Liver (tissue), 9 donors: ENCODE data around the gene RASGRP2. TPM values are rescaled to one million over a fixed set of nuclear protein-coding genes. Genes with fewer than 3 reads are reported as not detected.

Experiments
- DNase-seq: peaks from one replicate; pipeline ENCODE4 v3.0.0-alpha.2; 2017; ENCODE audit warnings: low spot score
- H3K27ac ChIP-seq, 2 donors: one replicate each; pipeline ENCODE4 v1.7.0; 2013; ENCODE audit warnings: inconsistent platforms in 2 of 2, low read length in 2 of 2, control low read depth in 1 of 2, low read depth in 1 of 2, mild to moderate bottlenecking in 1 of 2
- H3K27me3 ChIP-seq, 4 donors: one replicate each; pipeline versions ENCODE4 v1.6.1 to v1.7.0; 2013; ENCODE audit warnings: low read length in 3 of 4, inconsistent platforms in 1 of 4, mild to moderate bottlenecking in 1 of 4, moderate library complexity in 1 of 4; ENCODE audit not compliant: control insufficient read depth in 4 of 4, insufficient read depth in 4 of 4
- H3K36me3 ChIP-seq, 4 donors: one replicate each; pipeline versions ENCODE4 v1.6.1 to v1.7.0; 2013; ENCODE audit warnings: low read length in 3 of 4, mild to moderate bottlenecking in 3 of 4, low read depth in 1 of 4, moderate library complexity in 1 of 4; ENCODE audit not compliant: control insufficient read depth in 4 of 4, insufficient read depth in 3 of 4
- H3K4me1 ChIP-seq, 4 donors: one replicate each; pipeline versions ENCODE4 v1.6.1 to v1.7.0; 2013; ENCODE audit warnings: low read length in 3 of 4, mild to moderate bottlenecking in 3 of 4, moderate library complexity in 1 of 4; ENCODE audit not compliant: control insufficient read depth in 4 of 4, insufficient read depth in 4 of 4
- H3K4me3 ChIP-seq, 3 donors: one replicate each; pipeline versions ENCODE4 v1.6.1 to v1.7.0; 2013; ENCODE audit warnings: low read length in 3 of 3, control low read depth in 1 of 3, low read depth in 1 of 3, mild to moderate bottlenecking in 1 of 3
- H3K9ac ChIP-seq, 2 donors: one replicate each; pipeline ENCODE4 v1.7.0; 2013; ENCODE audit warnings: low read length in 2 of 2, mild to moderate bottlenecking in 2 of 2, moderate library complexity in 2 of 2, control low read depth in 1 of 2, low read depth in 1 of 2
- H3K9me3 ChIP-seq, 4 donors: one replicate each; pipeline versions ENCODE4 v1.6.1 to v1.7.0; 2013; ENCODE audit warnings: low read length in 3 of 4; ENCODE audit not compliant: control insufficient read depth in 4 of 4
- ATF3 ChIP-seq: IDR thresholded peaks from 2 replicates; pipeline ENCODE4 v1.6.1; 2016; ENCODE audit warnings: antibody characterized with exemption
- FOXA2 ChIP-seq: IDR thresholded peaks from 2 replicates; pipeline ENCODE4 v1.6.1; 2016; ENCODE audit warnings: antibody characterized with exemption
- GABPA ChIP-seq, 2 donors: IDR thresholded peaks in 1 of 2; conservative IDR thresholded peaks in 1 of 2; 2 replicates each; pipeline ENCODE4 v1.6.1; 2016; ENCODE audit warnings: antibody characterized with exemption in 2 of 2, mild to moderate bottlenecking in 1 of 2, moderate library complexity in 1 of 2
- HNF4A ChIP-seq, 2 donors: conservative IDR thresholded peaks; 2 replicates each; pipeline ENCODE4 v1.6.1; 2016; ENCODE audit warnings: antibody characterized with exemption in 2 of 2, mild to moderate bottlenecking in 2 of 2
- HNF4G ChIP-seq: IDR thresholded peaks from 2 replicates; pipeline ENCODE4 v1.6.1; 2016; ENCODE audit warnings: antibody characterized with exemption
- JUND ChIP-seq, 2 donors: IDR thresholded peaks; 2 replicates each; pipeline ENCODE4 v1.6.1; 2016; ENCODE audit warnings: antibody characterized with exemption in 2 of 2
- MAX ChIP-seq: IDR thresholded peaks from 2 replicates; pipeline ENCODE4 v1.6.1; 2016; ENCODE audit warnings: antibody characterized with exemption
- RAD21 ChIP-seq, 2 donors: IDR thresholded peaks; 2 replicates each; pipeline ENCODE4 v1.6.1; 2016; ENCODE audit warnings: antibody characterized with exemption in 2 of 2, mild to moderate bottlenecking in 2 of 2
- RXRA ChIP-seq, 2 donors: IDR thresholded peaks; 2 replicates each; pipeline ENCODE4 v1.6.1; 2017 to 2018; ENCODE audit warnings: antibody characterized with exemption in 2 of 2, mild to moderate bottlenecking in 1 of 2
- SP1 ChIP-seq: IDR thresholded peaks from 2 replicates; pipeline ENCODE4 v1.6.1; 2018; ENCODE audit warnings: antibody characterized with exemption, mild to moderate bottlenecking
- TAF1 ChIP-seq: conservative IDR thresholded peaks from 2 replicates; pipeline ENCODE4 v1.6.1; 2016; ENCODE audit warnings: antibody characterized with exemption, mild to moderate bottlenecking
- YY1 ChIP-seq: IDR thresholded peaks from 2 replicates; pipeline ENCODE4 v1.6.1; 2016; ENCODE audit warnings: antibody characterized with exemption, mild to moderate bottlenecking
- WGBS: extraction: QIAGEN DNeasy Blood & Tissue Kit; methylation state at CpG from one replicate; pipeline ENCODE4 v1.1.7; 2013; 5-methylcytosine and 5-hydroxymethylcytosine counted together
- polyA plus RNA-seq, 2 donors: library from polyadenylated mRNA; stranded (reverse) in 1 of 2; unstranded in 1 of 2; fragments of 200-250 nt in 1 of 2; fragments of >200 nt in 1 of 2; fragmentation: Nextera tagmentation in 1 of 2; extraction: Ambion mirVana in 1 of 2; gene quantifications; one replicate each; pipeline versions ENCODE4 v1.2.1 to v1.2.3, GENCODE V29; 2013 to 2015
- total RNA-seq, 2 donors: library from RNA; depleted of rRNA; stranded (reverse); fragments of >200 nt; gene quantifications; one replicate each; pipeline ENCODE4 v1.2.3, GENCODE V29; 2014
- TF ChIP-seq, protein P1 (sequence below): IDR thresholded peaks from 2 replicates; pipeline ENCODE4 v1.6.1; 2016; ENCODE audit warnings: antibody characterized with exemption
- TF ChIP-seq, protein P2 (sequence below): fragments of 150-350 bp; IDR thresholded peaks from 2 replicates; pipeline ENCODE4 v1.5.1; 2017; ENCODE audit warnings: improper control_type of control experiment, low read depth, low read length; ENCODE audit not compliant: missing input control
- donor health status: healthy.
- donor health status: healthy.
- donor health status: healthy.
- donor health status: healthy.
- donor health status: healthy.

The RASGRP2 gene
- total and polyA plus RNA-seq, 4 donors = 2.7 to 14.9 (median 8.7) TPM

DNA sequence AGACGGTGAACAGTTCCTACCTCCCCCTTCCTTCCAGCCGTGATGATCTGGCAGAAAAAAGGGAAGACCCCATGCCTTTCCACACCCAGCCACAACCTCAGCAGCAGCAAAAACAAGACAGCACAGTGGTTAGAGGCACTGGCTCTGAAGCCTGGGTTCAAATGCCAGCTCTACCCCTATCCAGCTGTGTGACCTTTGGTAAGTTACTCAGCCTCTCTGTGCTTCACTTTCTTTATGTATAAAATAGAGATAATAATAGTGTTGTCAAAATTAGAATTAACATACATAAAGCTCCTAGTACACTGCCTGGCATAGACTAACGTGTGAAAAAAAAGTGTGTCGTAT lies 25.2 kb downstream of the RASGRP2 start:
- no peak overlapping the region for H3K27ac ChIP-seq
- H3K27me3 ChIP-seq = peaks cover 4 to 13% (median 7%) of the 10 kb centered on the region in 4 donors
- no peak for TF ChIP-seq SP1
- TF ChIP-seq MAX = no peak
- TF ChIP-seq RXRA (IDR thresholded peaks at IDR 0.05) = no peak
- no peak for TF ChIP-seq FOXA2
- TF ChIP-seq, protein P1, sequence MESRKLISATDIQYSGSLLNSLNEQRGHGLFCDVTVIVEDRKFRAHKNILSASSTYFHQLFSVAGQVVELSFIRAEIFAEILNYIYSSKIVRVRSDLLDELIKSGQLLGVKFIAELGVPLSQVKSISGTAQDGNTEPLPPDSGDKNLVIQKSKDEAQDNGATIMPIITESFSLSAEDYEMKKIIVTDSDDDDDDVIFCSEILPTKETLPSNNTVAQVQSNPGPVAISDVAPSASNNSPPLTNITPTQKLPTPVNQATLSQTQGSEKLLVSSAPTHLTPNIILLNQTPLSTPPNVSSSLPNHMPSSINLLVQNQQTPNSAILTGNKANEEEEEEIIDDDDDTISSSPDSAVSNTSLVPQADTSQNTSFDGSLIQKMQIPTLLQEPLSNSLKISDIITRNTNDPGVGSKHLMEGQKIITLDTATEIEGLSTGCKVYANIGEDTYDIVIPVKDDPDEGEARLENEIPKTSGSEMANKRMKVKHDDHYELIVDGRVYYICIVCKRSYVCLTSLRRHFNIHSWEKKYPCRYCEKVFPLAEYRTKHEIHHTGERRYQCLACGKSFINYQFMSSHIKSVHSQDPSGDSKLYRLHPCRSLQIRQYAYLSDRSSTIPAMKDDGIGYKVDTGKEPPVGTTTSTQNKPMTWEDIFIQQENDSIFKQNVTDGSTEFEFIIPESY = no peak
- no peaks in the 10 kb centered on the region for H3K9me3 ChIP-seq
- H3K4me3 ChIP-seq = no peak overlapping the region
- H3K4me1 ChIP-seq = peaks cover 5 to 7% (median 6%) of the 10 kb centered on the region in 4 donors
- WGBS = 72% methylated on average over 4 of the region's 4 CpGs
- H3K36me3 ChIP-seq = no peaks in the 10 kb centered on the region
- no peak overlapping the region for H3K9ac ChIP-seq
- no peak for DNase-seq

DNA sequence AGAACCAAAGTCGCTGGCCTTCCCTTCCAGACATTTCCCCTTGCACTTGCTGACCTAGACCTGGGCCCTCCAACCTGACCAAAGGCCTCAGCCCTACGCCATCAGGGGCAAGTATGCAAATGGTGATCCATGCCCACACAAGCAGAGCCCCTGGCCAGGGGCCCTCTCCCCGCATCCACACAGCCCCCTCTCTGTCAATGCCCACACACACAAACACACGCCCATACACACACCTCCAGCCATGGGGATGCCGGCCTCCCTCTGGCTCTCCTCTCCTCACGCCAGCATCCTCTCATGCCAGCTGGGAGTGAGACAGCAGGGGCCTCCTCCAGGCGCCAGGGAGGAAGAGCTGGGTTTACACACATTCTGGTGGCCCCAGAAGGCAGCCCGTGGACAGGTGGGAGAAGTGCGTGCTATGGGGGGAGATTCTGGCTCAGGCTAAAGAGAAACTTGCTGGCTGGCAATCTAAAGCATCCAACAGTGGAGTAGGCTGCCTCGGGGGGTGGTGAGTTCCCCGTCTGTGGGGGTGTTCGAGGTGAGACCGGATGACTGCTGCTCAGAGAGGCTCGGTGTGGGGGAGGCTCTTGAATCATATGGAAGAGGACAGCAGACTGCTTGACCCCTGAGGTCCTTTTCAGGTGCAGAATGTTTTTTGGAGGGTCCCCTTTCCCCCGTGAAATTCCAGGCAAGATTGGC lies 25.7 kb downstream of the RASGRP2 start:
- peaks cover 4 to 13% (median 9%) of the 10 kb centered on the region in 4 donors for H3K27me3 ChIP-seq
- TF ChIP-seq JUND (IDR thresholded peaks at IDR 0.05) = no peak
- no peak for TF ChIP-seq RXRA (IDR thresholded peaks at IDR 0.05)
- TF ChIP-seq, protein P2, sequence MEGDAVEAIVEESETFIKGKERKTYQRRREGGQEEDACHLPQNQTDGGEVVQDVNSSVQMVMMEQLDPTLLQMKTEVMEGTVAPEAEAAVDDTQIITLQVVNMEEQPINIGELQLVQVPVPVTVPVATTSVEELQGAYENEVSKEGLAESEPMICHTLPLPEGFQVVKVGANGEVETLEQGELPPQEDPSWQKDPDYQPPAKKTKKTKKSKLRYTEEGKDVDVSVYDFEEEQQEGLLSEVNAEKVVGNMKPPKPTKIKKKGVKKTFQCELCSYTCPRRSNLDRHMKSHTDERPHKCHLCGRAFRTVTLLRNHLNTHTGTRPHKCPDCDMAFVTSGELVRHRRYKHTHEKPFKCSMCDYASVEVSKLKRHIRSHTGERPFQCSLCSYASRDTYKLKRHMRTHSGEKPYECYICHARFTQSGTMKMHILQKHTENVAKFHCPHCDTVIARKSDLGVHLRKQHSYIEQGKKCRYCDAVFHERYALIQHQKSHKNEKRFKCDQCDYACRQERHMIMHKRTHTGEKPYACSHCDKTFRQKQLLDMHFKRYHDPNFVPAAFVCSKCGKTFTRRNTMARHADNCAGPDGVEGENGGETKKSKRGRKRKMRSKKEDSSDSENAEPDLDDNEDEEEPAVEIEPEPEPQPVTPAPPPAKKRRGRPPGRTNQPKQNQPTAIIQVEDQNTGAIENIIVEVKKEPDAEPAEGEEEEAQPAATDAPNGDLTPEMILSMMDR = no peak
- no peak for TF ChIP-seq TAF1
- TF ChIP-seq HNF4A (conservative IDR thresholded peaks at IDR 0.05) = no peak
- no peak for TF ChIP-seq GABPA (IDR thresholded peaks at IDR 0.05 in 1 of 2, conservative IDR thresholded peaks at IDR 0.05 in 1 of 2)
- no peak for TF ChIP-seq MAX
- H3K36me3 ChIP-seq = no peaks in the 10 kb centered on the region
- H3K9me3 ChIP-seq = no peaks in the 10 kb centered on the region
- no peak for DNase-seq
- H3K9ac ChIP-seq = no peak overlapping the region
- peaks cover under 1 to 6% (median 3%) of the 10 kb centered on the region in 4 donors for H3K4me1 ChIP-seq
- 81% methylated on average over 15 of the region's 15 CpGs for WGBS
- no peak overlapping the region for H3K27ac ChIP-seq
- H3K4me3 ChIP-seq = no peak overlapping the region

GRCh38 chr11:64717268-64717578 lies 26.7 kb downstream of the RASGRP2 start:
- Histone ChIP-seq H3K9ac (no peak overlapping the region), H3K4me1 (peaks cover 2 to 9% (median 4%) of the 10 kb centered on the region in 4 donors), H3K36me3 (no peaks in the 10 kb centered on the region), H3K27me3 (peaks cover 6 to 20% (median 10%) of the 10 kb centered on the region in 4 donors), H3K9me3 (no peaks in the 10 kb centered on the region), H3K27ac (no peak overlapping the region), H3K4me3 (no peak overlapping the region)
- DNase-seq = no peak
- TF ChIP-seq ATF3 (no peak), SP1 (no peak), TAF1 (no peak), RAD21 (IDR thresholded peaks at IDR 0.05) (no peak), RXRA (IDR thresholded peaks at IDR 0.05) (no peak), MAX (no peak), GABPA (IDR thresholded peaks at IDR 0.05 in 1 of 2, conservative IDR thresholded peaks at IDR 0.05 in 1 of 2) (no peak), HNF4A (conservative IDR thresholded peaks at IDR 0.05) (no peak), YY1 (no peak), FOXA2 (no peak), HNF4G (no peak)
- TF ChIP-seq, protein P1 = no peak
- TF ChIP-seq, protein P2 = no peak
- 71% methylated on average over 4 of the region's 4 CpGs for WGBS
